Neural cell (in vitro differentiated cells): ENCODE data around the gene MACF1.

Experiments used
- EP300 ChIP-seq: fragments of 450-650 bp; conservative IDR thresholded peaks from 2 replicates; pipeline ENCODE4 v1.6.1; 2014; ENCODE audit warnings: antibody characterized with exemption, mild to moderate bottlenecking, moderate library complexity; ENCODE audit not compliant: poor library complexity, severe bottlenecking
- EZH2 ChIP-seq: fragments of 200-600, 300-800 bp; shearing (Covaris generic), sonication (generic); IDR thresholded peaks from 2 replicates; pipeline ENCODE4 v1.6.1; 2014; ENCODE audit warnings: antibody characterized with exemption, low read length, borderline replicate concordance, mild to moderate bottlenecking; ENCODE audit not compliant: insufficient read depth, poor library complexity, severe bottlenecking
- MXI1 ChIP-seq: fragments of 450-650 bp; conservative IDR thresholded peaks from 2 replicates; pipeline ENCODE4 v1.6.1; 2014; ENCODE audit warnings: antibody characterized with exemption, mild to moderate bottlenecking; ENCODE audit not compliant: poor library complexity, severe bottlenecking
- POLR2AphosphoS5 ChIP-seq: IDR thresholded peaks from 2 replicates; pipeline ENCODE4 v1.6.1; 2012
- RAD21 ChIP-seq: fragments of 450-650 bp; conservative IDR thresholded peaks from 2 replicates; pipeline ENCODE4 v1.6.1; 2014; ENCODE audit warnings: antibody characterized with exemption, mild to moderate bottlenecking, moderate library complexity
- TAF1 ChIP-seq: IDR thresholded peaks from 2 replicates; pipeline ENCODE4 v1.6.1; 2012; ENCODE audit warnings: low read depth
- TF ChIP-seq, protein P1 (sequence below): IDR thresholded peaks from 2 replicates; pipeline ENCODE4 v1.6.1; 2012; ENCODE audit warnings: borderline replicate concordance
- TF ChIP-seq, protein P2 (sequence below): fragments of 450-650 bp; IDR thresholded peaks from 2 replicates; pipeline ENCODE4 v1.5.1; 2014; ENCODE audit warnings: antibody characterized with exemption, mild to moderate bottlenecking, moderate library complexity; ENCODE audit not compliant: poor library complexity, severe bottlenecking

DNA sequence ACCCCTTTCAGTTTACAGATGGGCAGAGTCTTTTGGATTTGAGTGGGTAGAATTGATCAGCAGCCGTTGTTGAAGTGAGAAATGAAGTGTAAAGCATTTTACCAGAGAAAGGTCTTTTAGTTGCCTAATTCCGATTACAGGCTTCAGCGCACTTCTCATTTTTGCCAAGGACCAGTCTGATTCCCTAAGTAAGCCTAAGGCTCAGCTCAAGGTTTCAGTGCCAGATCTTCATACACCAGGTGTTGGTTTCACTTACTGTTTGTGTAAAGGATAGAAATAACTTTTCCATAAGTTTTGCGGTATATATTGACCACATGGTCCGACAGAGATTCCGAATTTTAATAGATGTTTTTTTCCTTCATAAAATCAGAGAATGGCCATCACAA lies 203.0 kb downstream of the MACF1 start:
- TF ChIP-seq, protein P1, sequence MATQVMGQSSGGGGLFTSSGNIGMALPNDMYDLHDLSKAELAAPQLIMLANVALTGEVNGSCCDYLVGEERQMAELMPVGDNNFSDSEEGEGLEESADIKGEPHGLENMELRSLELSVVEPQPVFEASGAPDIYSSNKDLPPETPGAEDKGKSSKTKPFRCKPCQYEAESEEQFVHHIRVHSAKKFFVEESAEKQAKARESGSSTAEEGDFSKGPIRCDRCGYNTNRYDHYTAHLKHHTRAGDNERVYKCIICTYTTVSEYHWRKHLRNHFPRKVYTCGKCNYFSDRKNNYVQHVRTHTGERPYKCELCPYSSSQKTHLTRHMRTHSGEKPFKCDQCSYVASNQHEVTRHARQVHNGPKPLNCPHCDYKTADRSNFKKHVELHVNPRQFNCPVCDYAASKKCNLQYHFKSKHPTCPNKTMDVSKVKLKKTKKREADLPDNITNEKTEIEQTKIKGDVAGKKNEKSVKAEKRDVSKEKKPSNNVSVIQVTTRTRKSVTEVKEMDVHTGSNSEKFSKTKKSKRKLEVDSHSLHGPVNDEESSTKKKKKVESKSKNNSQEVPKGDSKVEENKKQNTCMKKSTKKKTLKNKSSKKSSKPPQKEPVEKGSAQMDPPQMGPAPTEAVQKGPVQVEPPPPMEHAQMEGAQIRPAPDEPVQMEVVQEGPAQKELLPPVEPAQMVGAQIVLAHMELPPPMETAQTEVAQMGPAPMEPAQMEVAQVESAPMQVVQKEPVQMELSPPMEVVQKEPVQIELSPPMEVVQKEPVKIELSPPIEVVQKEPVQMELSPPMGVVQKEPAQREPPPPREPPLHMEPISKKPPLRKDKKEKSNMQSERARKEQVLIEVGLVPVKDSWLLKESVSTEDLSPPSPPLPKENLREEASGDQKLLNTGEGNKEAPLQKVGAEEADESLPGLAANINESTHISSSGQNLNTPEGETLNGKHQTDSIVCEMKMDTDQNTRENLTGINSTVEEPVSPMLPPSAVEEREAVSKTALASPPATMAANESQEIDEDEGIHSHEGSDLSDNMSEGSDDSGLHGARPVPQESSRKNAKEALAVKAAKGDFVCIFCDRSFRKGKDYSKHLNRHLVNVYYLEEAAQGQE, result no peak
- TF ChIP-seq TAF1 (no peak), EZH2 (no peak), MXI1 (no peak), POLR2AphosphoS5 (no peak), RAD21 (no peak), EP300 (no peak)
- TF ChIP-seq, protein P2, sequence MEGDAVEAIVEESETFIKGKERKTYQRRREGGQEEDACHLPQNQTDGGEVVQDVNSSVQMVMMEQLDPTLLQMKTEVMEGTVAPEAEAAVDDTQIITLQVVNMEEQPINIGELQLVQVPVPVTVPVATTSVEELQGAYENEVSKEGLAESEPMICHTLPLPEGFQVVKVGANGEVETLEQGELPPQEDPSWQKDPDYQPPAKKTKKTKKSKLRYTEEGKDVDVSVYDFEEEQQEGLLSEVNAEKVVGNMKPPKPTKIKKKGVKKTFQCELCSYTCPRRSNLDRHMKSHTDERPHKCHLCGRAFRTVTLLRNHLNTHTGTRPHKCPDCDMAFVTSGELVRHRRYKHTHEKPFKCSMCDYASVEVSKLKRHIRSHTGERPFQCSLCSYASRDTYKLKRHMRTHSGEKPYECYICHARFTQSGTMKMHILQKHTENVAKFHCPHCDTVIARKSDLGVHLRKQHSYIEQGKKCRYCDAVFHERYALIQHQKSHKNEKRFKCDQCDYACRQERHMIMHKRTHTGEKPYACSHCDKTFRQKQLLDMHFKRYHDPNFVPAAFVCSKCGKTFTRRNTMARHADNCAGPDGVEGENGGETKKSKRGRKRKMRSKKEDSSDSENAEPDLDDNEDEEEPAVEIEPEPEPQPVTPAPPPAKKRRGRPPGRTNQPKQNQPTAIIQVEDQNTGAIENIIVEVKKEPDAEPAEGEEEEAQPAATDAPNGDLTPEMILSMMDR, result no peak
